Cardiac muscle cell (in vitro differentiated cells and primary cell): ENCODE data around the gene CBLB. TPM values are rescaled to one million over a fixed set of nuclear protein-coding genes. Genes with fewer than 3 reads are reported as not detected.
"Not testable (repeated sequence)": the region's sequence is repeated elsewhere in the genome, so short reads cannot be mapped to it uniquely, and the experiment has no call there.

Experiments
- DNase-seq, 2 donors: peaks; one replicate each; pipeline versions ENCODE4 v3.0.0 to v3.0.0-alpha.2; 2010 to 2017; ENCODE audit warnings: low read depth in 1 of 2, low spot score in 1 of 2
- H3K27ac ChIP-seq: fragments of 200-600 bp; sonication (generic); 2 replicates; pipeline ENCODE4 v1.5.1; 2016
- H3K27me3 ChIP-seq: fragments of 200-600 bp; sonication (generic); 2 replicates; pipeline ENCODE4 v1.6.0; 2016; ENCODE audit warnings: control low read depth
- H3K36me3 ChIP-seq: fragments of 200-600 bp; sonication (generic); 2 replicates; pipeline ENCODE4 v1.5.1; 2016; ENCODE audit warnings: control low read depth
- H3K4me1 ChIP-seq: fragments of 200-600 bp; sonication (generic); 2 replicates; pipeline ENCODE4 v1.8.1; 2017; ENCODE audit warnings: low read depth, mild to moderate bottlenecking, mixed run types
- H3K4me3 ChIP-seq: fragments of 200-600 bp; sonication (generic); 2 replicates; pipeline ENCODE4 v1.5.1; 2016; ENCODE audit warnings: mild to moderate bottlenecking
- H3K9me3 ChIP-seq: fragments of 200-600 bp; sonication (generic); 2 replicates; pipeline ENCODE4 v1.5.1; 2017; ENCODE audit warnings: low read depth, mild to moderate bottlenecking, control low read depth
- polyA plus RNA-seq: library from polyadenylated mRNA; unstranded; fragments of >200 nt; fragmentation: Nextera tagmentation; extraction: Ambion mirVana; gene quantifications from 2 replicates; pipeline ENCODE4 v1.2.1, GENCODE V29; 2016
- total RNA-seq: library from RNA; depleted of rRNA; stranded (reverse); fragments of >200 nt; gene quantifications from 2 replicates; pipeline ENCODE4 v1.2.3, GENCODE V29; 2016
- TF ChIP-seq, protein P1 (sequence below): IDR thresholded peaks from 2 replicates; pipeline ENCODE4 v1.5.1; 2012; ENCODE audit warnings: low read depth, mild to moderate bottlenecking, low read length

Gene CBLB
- total and polyA plus RNA-seq, 2 experiments from 2014 or later: 30.3 to 48.2 TPM

DNA sequence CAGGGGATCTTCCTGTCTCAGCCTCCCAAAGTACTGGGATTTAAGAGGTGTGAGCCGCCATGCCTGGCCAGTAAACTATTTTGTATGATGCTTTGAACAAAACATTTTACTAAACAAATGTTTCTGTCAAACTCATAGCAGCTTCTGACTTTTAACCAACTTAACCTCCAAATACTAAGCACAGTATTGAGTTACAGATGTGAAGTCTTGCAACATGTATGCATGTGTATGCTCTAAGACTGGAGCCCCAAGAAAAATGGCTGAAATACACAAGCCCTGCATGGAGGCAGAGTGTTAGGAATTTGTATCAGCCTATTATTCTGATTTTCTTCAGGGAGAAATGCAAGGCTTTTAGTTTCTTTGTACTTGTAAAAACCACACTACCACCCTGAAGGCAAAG lies 137.1 kb downstream of the CBLB start:
- no peak for DNase-seq
- TF ChIP-seq, protein P1, sequence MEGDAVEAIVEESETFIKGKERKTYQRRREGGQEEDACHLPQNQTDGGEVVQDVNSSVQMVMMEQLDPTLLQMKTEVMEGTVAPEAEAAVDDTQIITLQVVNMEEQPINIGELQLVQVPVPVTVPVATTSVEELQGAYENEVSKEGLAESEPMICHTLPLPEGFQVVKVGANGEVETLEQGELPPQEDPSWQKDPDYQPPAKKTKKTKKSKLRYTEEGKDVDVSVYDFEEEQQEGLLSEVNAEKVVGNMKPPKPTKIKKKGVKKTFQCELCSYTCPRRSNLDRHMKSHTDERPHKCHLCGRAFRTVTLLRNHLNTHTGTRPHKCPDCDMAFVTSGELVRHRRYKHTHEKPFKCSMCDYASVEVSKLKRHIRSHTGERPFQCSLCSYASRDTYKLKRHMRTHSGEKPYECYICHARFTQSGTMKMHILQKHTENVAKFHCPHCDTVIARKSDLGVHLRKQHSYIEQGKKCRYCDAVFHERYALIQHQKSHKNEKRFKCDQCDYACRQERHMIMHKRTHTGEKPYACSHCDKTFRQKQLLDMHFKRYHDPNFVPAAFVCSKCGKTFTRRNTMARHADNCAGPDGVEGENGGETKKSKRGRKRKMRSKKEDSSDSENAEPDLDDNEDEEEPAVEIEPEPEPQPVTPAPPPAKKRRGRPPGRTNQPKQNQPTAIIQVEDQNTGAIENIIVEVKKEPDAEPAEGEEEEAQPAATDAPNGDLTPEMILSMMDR: no peak
- Histone ChIP-seq H3K4me1 (no peaks in the 10 kb centered on the region), H3K9me3 (no peaks in the 10 kb centered on the region), H3K4me3 (no peak overlapping the region), H3K27ac (peak overlapping the region; percentile 8), H3K36me3 (peaks cover 25% of the 10 kb centered on the region), H3K27me3 (no peaks in the 10 kb centered on the region)

DNA sequence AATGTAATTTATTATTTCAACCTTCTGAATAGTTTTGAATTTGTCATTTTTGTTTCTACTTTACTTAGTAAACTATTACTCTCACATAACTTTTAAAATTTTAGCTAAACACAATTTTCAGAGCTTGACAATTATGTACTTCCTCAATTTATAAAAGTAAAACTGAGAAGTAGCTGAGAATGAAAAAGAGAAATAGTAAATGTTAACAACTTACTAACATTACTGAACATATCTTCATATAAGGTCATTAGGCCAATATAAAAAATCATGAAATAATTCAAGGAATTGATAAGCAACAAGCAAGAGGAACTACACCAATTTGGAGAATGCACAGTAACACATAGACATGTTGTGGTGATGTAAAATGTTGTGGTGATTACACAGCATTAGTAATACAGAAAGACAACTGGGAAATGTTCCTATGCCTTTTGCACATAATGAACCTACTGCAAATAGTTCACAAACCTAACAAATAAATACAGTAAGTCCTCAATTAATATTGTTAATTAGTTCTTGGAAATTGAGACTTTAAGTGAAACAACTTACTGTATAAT lies 137.9 kb downstream of the CBLB start:
- Histone ChIP-seq H3K27ac (no peak overlapping the region), H3K4me3 (no peak overlapping the region), H3K9me3 (no peaks in the 10 kb centered on the region), H3K4me1 (no peaks in the 10 kb centered on the region), H3K36me3 (peaks cover 21% of the 10 kb centered on the region), H3K27me3 (no peaks in the 10 kb centered on the region)
- TF ChIP-seq, protein P1: no peak
- DNase-seq: peak in 1 of 2 donors; percentile 25

DNA sequence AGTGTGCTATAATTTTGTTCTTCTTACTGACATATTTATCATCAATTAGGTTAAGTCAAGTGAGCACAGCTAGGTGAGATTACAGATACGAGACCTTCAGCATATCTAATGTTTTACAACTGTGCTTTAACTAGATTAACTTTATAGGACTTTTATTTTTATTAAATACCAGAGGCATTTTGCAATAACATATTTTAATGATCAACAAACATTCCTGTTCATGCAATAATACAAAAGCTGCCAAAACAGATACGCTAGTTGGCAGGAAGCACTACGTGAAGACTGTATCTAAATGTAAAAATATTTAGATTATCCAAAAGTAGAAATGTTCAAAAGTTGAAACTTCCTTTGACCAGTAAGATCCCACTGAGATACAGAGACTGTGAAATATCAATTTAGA lies 139.1 kb downstream of the CBLB start:
- Histone ChIP-seq H3K27ac (peak overlapping the region; percentile 25), H3K27me3 (no peaks in the 10 kb centered on the region), H3K4me1 (no peaks in the 10 kb centered on the region), H3K4me3 (no peak overlapping the region), H3K9me3 (no peaks in the 10 kb centered on the region), H3K36me3 (peaks cover 21% of the 10 kb centered on the region)
- peak in 1 of 2 donors; percentile 57 for DNase-seq
- TF ChIP-seq, protein P1: no peak

DNA sequence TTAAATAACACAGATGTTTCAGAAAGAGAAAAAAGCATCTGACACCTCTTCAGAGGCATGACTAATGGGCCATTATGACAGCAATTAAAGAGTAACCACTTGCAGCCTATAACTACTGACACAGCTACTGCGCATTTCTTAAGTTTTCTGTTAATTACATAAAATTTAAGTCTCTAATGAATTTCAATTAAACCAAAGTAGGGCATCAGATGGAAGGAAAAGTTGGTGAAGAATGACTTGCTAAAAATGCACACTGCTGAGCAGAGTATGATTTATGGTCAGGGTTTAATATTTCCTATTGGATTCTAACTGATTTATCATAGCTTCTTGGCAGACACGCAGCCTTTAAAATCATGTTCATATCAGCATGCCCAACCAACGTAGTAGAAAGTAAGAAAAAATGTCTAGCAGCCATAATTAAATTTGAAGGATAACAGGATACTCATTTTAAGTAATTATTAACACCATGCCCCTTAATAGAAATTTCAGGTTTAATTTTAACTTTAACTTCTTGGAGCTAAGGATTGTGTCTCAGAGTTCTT lies 140.0 kb downstream of the CBLB start:
- Histone ChIP-seq H3K4me3 (no peak overlapping the region), H3K4me1 (no peaks in the 10 kb centered on the region), H3K27me3 (no peaks in the 10 kb centered on the region), H3K36me3 (peaks cover 21% of the 10 kb centered on the region), H3K9me3 (no peaks in the 10 kb centered on the region), H3K27ac (peak overlapping the region; percentile 25)
- TF ChIP-seq, protein P1: no peak
- DNase-seq: no peak

DNA sequence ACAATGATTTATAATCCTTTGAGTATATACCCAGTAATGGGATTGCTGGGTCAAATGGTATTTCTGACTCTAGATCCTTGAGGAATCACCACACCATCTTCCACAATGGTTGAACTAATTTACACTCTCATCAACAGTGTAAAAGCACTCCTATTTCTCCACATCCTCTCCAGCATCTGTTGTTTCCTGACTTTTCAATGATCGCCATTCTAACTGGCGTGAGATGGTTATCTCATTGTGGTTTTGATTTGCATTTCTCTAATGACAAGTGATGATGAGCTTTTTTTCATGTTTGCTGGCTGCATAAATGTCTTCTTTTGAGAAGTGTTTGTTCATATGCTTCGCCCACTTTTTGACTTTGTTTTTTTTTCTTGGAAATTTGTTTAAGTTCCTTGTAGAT lies 141.8 kb downstream of the CBLB start:
- not testable (repeated sequence) for H3K4me3 ChIP-seq, H3K27ac ChIP-seq, H3K27me3 ChIP-seq, H3K4me1 ChIP-seq, H3K9me3 ChIP-seq, DNase-seq
- H3K36me3 ChIP-seq: peaks cover 14% of the 10 kb centered on the region

DNA sequence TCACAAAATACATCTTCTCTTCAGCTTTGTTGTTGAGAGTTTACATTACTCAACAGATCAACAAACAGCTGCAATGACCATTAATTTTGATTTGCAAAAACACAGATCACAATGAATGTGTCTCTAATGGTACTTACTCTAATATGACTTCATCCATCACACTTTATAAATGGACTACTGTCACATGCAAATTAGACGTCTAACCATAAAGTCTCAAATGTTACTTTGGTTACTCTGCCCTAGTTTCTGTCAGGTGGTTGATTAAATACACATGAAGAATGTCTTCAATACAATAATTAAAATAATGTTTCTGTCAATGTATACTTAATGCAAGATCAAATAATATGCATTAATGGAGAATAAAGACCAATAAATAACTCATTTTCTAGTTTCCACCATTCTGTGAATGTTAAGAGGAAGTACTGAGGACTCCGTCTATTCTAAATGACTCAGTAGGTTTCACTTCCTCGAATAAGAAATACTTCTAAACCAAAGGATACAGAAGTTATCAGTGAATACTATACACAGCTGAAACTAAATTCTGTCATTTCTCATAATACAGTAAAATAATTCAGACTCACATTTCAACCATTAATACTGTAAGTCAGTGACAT lies 145.8 kb downstream of the CBLB start:
- DNase-seq: no peak
- TF ChIP-seq, protein P1: no peak
- Histone ChIP-seq H3K27ac (no peak overlapping the region), H3K4me3 (no peak overlapping the region), H3K4me1 (no peaks in the 10 kb centered on the region), H3K27me3 (no peaks in the 10 kb centered on the region), H3K9me3 (no peaks in the 10 kb centered on the region), H3K36me3 (peaks cover 26% of the 10 kb centered on the region)
